ENCODE measurements around the gene ZNF32. TPM values are rescaled to one million over a fixed set of nuclear protein-coding genes. Genes with fewer than 3 reads are reported as not detected.

The ZNF32 gene
- total RNA-seq, 4 donors from 2014 or later = 24.9 to 45.4 (median 36.8) TPM

DNA sequence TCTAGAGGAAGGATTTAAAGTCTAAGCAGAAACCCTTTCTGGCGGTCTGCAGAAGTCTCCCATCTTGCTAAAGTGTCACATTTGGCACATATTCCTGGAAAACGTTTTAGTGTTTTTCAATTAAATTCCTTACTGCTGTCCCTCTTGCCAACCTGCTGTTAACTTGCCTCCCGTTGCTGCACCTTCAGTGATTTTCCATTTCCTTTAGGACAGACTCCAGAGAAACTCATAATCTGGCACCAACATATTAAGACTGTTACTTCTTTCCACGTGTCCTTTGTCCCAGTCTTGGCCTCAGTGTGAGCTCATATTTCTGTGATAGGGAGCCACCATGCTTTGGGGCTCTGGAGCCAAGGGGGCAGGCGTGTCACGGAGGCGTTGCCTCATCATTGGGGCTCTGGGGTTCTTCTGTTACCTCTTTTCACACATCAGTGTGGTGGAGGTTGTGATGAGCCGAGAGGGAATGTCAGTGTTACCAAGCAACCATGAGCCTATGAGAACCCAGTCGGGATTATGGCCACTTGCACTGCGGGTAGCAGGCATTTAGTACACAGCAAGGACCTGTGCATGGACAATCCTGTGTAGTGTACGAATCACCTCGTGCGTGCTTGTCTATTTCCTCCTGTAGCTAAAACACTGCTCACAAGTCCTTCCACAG lies 26.0 kb upstream of the ZNF32 start:
- DNase-seq (ENCODE audit: low spot score in 2 of 2) = no peak
- H3K27ac ChIP-seq = no peak overlapping the region
- H3K9me3 ChIP-seq = no peaks in the 10 kb centered on the region
- no peaks in the 10 kb centered on the region for H3K36me3 ChIP-seq
- H3K4me1 ChIP-seq = peaks cover 13% of the 10 kb centered on the region
- H3K27me3 ChIP-seq = peaks cover 16% of the 10 kb centered on the region
- 59% methylated on average over 13 of the region's 13 CpGs for WGBS
- TF ChIP-seq POLR2AphosphoS5 (IDR thresholded peaks at IDR 0.05) (no peak), EP300 (IDR thresholded peaks at IDR 0.05) (no peak), POLR2A (IDR thresholded peaks at IDR 0.05) (no peak)
- TF ChIP-seq, protein P1, sequence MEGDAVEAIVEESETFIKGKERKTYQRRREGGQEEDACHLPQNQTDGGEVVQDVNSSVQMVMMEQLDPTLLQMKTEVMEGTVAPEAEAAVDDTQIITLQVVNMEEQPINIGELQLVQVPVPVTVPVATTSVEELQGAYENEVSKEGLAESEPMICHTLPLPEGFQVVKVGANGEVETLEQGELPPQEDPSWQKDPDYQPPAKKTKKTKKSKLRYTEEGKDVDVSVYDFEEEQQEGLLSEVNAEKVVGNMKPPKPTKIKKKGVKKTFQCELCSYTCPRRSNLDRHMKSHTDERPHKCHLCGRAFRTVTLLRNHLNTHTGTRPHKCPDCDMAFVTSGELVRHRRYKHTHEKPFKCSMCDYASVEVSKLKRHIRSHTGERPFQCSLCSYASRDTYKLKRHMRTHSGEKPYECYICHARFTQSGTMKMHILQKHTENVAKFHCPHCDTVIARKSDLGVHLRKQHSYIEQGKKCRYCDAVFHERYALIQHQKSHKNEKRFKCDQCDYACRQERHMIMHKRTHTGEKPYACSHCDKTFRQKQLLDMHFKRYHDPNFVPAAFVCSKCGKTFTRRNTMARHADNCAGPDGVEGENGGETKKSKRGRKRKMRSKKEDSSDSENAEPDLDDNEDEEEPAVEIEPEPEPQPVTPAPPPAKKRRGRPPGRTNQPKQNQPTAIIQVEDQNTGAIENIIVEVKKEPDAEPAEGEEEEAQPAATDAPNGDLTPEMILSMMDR (IDR thresholded peaks at IDR 0.05) = no peak
- H3K4me3 ChIP-seq = no peak overlapping the region

DNA sequence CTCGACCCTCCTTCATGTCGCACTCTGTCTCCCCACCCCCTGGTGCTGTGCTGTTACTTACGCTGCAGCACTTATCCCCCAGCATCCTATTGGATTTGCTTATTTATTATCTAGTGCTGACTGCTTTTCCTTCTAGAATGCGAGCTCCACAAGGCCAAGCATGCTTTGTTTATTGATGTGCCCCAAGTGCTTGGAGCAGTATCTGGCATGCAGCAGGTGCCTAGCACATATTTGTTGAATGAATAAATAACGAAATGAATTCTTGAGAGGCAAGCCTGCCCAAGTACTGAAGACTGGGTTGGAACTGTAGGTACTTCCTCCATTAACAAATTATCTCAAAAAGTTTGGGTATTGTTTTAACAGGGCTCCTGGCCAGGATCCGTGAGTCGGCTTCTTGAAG lies 24.8 kb upstream of the ZNF32 start:
- no peak for DNase-seq (ENCODE audit: low spot score in 2 of 2)
- WGBS = 71% methylated on average over 7 of the region's 7 CpGs

DNA sequence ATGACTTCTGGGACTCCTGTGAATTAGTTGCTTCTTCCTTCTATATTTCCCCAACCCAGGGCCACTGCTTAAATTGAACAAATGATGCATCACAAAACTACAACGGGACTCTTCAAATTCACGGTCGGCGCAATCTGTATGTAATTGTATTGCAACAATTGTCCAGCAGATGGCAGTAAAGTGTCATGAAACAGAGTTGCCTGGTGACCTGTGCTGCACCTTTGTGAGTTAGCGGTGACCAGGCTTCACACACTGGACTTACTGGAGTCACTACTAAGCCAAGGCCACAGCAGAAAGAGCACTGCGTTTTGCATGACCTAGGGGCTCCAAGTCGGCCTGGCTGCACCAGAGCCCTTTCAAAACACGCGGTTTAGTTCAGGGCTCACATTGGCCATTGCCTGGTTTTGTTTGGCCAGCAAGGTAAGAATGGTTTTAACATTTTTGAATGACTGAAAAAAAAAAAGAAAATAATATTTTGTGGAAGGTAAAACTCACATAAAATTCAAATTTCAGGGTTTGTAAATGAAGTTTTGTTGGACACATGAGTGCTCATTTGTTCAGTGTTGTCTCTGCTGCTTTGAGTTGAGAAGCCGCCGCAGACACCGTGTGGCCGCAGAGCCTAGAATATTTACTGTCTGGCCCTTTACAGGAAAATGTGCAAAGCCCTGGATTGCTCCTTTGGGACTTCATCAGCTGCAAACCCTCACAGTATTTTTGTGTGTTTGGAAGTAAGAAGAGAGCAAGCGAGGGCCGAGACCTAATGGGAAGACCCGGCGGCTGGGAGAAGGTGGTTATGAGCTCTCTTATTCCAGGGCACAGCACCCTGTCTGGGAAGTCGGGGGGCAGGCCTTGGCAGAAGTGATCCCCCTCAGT lies 23.2 kb upstream of the ZNF32 start:
- H3K36me3 ChIP-seq = no peaks in the 10 kb centered on the region
- H3K27ac ChIP-seq = no peak overlapping the region
- H3K4me1 ChIP-seq = peaks cover 6% of the 10 kb centered on the region
- H3K9me3 ChIP-seq = no peaks in the 10 kb centered on the region
- WGBS = 46% methylated on average over 18 of the region's 18 CpGs
- H3K27me3 ChIP-seq = peaks cover 35% of the 10 kb centered on the region
- H3K4me3 ChIP-seq = no peak overlapping the region
- DNase-seq (ENCODE audit: low spot score in 2 of 2) = no peak
- TF ChIP-seq, protein P1 (IDR thresholded peaks at IDR 0.05) = peak; percentile 65 to 78
- TF ChIP-seq POLR2A (IDR thresholded peaks at IDR 0.05) (no peak), EP300 (IDR thresholded peaks at IDR 0.05) (no peak), POLR2AphosphoS5 (IDR thresholded peaks at IDR 0.05) (no peak)

More for the DNA sequence above, 24.8 kb upstream of the ZNF32 start:
- Histone ChIP-seq H3K27me3 (peaks cover 19% of the 10 kb centered on the region), H3K36me3 (no peaks in the 10 kb centered on the region), H3K9me3 (no peaks in the 10 kb centered on the region), H3K4me3 (no peak overlapping the region), H3K27ac (no peak overlapping the region), H3K4me1 (peaks cover under 1% of the 10 kb centered on the region)
- TF ChIP-seq POLR2AphosphoS5 (IDR thresholded peaks at IDR 0.05) = no peak
- TF ChIP-seq, protein P1 (IDR thresholded peaks at IDR 0.05) = no peak
- no peak for TF ChIP-seq POLR2A (IDR thresholded peaks at IDR 0.05)
- TF ChIP-seq EP300 (IDR thresholded peaks at IDR 0.05) = no peak

DNA sequence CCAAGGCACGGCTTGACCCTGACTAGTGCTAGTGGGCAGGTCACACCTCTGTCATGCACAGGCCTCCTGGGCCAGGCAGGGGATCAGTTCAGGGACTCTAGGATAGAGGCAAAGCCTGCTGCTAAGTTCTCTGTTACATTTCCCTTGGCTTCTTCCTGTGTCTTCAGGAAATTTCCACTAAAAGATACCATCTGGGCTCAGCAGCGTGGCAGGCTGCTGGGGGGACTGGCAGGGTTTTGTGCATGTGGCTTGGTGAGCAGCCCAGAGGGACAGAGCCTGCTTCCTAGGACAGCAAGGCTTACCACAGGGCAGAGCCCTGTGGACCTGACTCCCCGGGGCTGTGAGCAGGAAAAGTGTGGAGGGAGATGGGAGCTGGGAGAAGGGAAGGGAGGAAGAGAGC lies 20.7 kb upstream of the ZNF32 start:
- TF ChIP-seq, protein P1 (IDR thresholded peaks at IDR 0.05) = no peak
- TF ChIP-seq POLR2AphosphoS5 (IDR thresholded peaks at IDR 0.05) (no peak), POLR2A (IDR thresholded peaks at IDR 0.05) (no peak), EP300 (IDR thresholded peaks at IDR 0.05) (no peak)
- no peak for DNase-seq (ENCODE audit: low spot score in 2 of 2)
- no peaks in the 10 kb centered on the region for H3K36me3 ChIP-seq
- H3K4me1 ChIP-seq = peaks cover 6% of the 10 kb centered on the region
- no peak overlapping the region for H3K27ac ChIP-seq
- peaks cover 43% of the 10 kb centered on the region for H3K27me3 ChIP-seq
- no peaks in the 10 kb centered on the region for H3K9me3 ChIP-seq
- no peak overlapping the region for H3K4me3 ChIP-seq
- 73% methylated on average over 2 of the region's 3 CpGs for WGBS

DNA sequence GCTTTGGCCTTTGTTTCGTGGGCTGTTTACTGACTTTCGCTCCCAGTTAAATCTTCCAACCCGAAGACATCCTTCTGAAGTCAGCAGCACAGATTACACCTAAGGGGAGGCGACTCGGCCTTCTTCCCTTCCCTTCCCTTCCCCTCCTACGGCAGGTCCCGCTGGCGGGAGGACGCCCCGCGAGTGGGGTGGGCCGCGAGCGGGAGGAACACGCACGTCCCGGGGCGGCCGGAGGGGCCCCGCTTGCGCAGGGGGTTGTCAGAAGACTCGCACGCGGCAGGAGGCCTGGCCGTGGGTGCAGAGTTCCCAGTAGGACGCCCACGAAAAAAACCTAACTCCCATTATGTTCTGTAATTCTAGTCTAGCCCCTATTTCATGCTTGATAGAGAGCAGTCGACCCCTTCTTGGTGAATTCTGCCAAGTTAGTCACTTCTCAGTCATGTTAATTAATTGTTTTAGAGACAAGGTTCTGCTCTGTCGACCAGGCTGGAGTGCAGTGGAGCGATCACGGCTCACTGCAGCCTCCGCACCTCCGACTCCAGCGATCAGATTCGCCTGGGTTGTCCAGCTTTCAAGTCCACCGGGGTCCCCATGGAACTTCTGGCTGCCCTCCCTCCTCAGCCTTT lies 19.2 kb upstream of the ZNF32 start:
- TF ChIP-seq EP300 (IDR thresholded peaks at IDR 0.05) (no peak), POLR2A (IDR thresholded peaks at IDR 0.05) (no peak), POLR2AphosphoS5 (IDR thresholded peaks at IDR 0.05) (no peak)
- TF ChIP-seq, protein P1 (IDR thresholded peaks at IDR 0.05) = no peak
- H3K9me3 ChIP-seq = no peaks in the 10 kb centered on the region
- no peak overlapping the region for H3K27ac ChIP-seq
- no peak for DNase-seq (ENCODE audit: low spot score in 2 of 2)
- WGBS = 73% methylated on average over 29 of the region's 36 CpGs
- no peaks in the 10 kb centered on the region for H3K36me3 ChIP-seq
- peaks cover 43% of the 10 kb centered on the region for H3K27me3 ChIP-seq
- H3K4me3 ChIP-seq = peak overlapping the region; percentile 39
- peaks cover 6% of the 10 kb centered on the region for H3K4me1 ChIP-seq
